Articular chondrocyte of knee joint (primary cell): ENCODE data around the gene ANKMY2. TPM values are rescaled to one million over a fixed set of nuclear protein-coding genes. Genes with fewer than 3 reads are reported as not detected.

Experiments used
- total RNA-seq: library from RNA; depleted of rRNA; stranded (reverse); fragments of >200 nt; gene quantifications from 2 replicates; pipeline ENCODE4 v1.2.3, GENCODE V29; 2012

The ANKMY2 gene
- total RNA-seq, result 23.0 and 23.2 TPM in 2 replicates

GRCh38 chr7:16645593-16646471 is at the start of gene ANKMY2, which contains the start of gene BZW2:
ANKMY2 (minus strand) TSS chr7:16645754; CDS start chr7:16645573, 181 bp downstream.
BZW2 (plus strand) TSS chr7:16646181; CDS start chr7:16665444, 19,263 bp downstream.

Other genes with a start within 250 kb of the ANKMY2 start
- gene CRPPA, start 224.2 kb downstream of the ANKMY2 start, total RNA-seq, result 2.7 and 5.0 TPM in 2 replicates
- not detected in 2 replicates for gene SOSTDC1, start 180.0 kb downstream of the ANKMY2 start, total RNA-seq
- gene LRRC72, start 118.9 kb downstream of the ANKMY2 start, total RNA-seq, result not detected in 2 replicates
- 39.3 and 50.7 TPM in 2 replicates for gene BZW2, start 427 bp upstream of the ANKMY2 start, total RNA-seq
- gene TSPAN13, start 108.0 kb upstream of the ANKMY2 start, total RNA-seq, result 0.39 and 1.4 TPM in 2 replicates
- 0.39 and 0.86 TPM in 2 replicates for gene AGR2, start 159.2 kb upstream of the ANKMY2 start, total RNA-seq
- not detected in 2 replicates for gene AGR3, start 236.2 kb upstream of the ANKMY2 start, total RNA-seq